ENCODE measurements around the gene RHOT2. TPM values are rescaled to one million over a fixed set of nuclear protein-coding genes. Genes with fewer than 3 reads are reported as not detected.

The RHOT2 gene
- total RNA-seq, 1 experiment from 2014 or later, result 73.8 TPM

GRCh38 chr16:722835-723633 is 55.1 kb downstream of the RHOT2 start:
- H3K36me3 ChIP-seq (ENCODE audit: insufficient read depth, low read length), result 0 out of 2 replicates have a peak, but pooled peaks cover 2% of the 10 kb centered on the region
- H3K9me3 ChIP-seq (ENCODE audit: low read length), result no peaks in the 10 kb centered on the region
- peak overlapping the region; percentile 75 for H3K9ac ChIP-seq (ENCODE audit: low read length)
- peak overlapping the region; percentile 91 for H3K27ac ChIP-seq (ENCODE audit: low read length)
- peak overlapping the region; percentile 89 for H3K4me2 ChIP-seq (ENCODE audit: low read depth, low read length, poor library complexity, severe bottlenecking)
- H3K79me2 ChIP-seq (ENCODE audit: low read length), result 0 out of 2 replicates have a peak, but pooled peaks cover 18% of the 10 kb centered on the region
- no peak overlapping the region for H2AFZ ChIP-seq (ENCODE audit: low read length)
- H3K4me3 ChIP-seq (ENCODE audit: low read length), result peak overlapping the region; percentile 35; the same call in 1 of the 2 replicates
- no peaks in the 10 kb centered on the region for H3K27me3 ChIP-seq (ENCODE audit: low read length)
- H4K20me1 ChIP-seq (ENCODE audit: insufficient read depth, low read depth, low read length), result peaks cover 8% of the 10 kb centered on the region
- peaks cover 81% of the 10 kb centered on the region for H3K4me1 ChIP-seq (ENCODE audit: low read length)
- DNase-seq, result peak; percentile 42
- H3K9me2 ChIP-seq (replicated peaks; ENCODE audit: insufficient read depth, low read length), result no peaks in the 10 kb centered on the region

DNA sequence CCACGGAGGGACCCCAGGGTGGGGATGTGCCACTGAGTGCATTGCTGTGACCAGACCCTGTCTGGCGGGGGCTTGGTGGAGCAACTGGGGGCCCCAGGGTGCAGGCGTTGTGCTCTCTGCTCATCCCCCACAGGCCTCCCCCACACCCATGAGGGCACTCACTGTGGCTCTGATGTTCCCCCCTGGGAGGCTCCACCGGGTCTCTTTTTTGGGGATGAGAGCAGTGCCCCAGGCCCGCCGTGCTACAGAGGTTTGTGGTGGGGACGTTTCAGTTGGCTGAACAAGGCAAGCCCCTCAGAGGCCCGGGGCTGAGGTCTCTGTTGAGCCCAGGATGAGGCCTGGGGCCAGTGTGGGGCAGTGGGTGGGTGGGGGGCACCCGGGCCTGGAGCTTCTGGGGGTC is 55.8 kb downstream of the RHOT2 start:
- Histone ChIP-seq H3K27ac (ENCODE audit: low read length) (peak overlapping the region; percentile 91), H3K4me3 (ENCODE audit: low read length) (peak overlapping the region; percentile 35; the same call in 1 of the 2 replicates), H3K36me3 (ENCODE audit: insufficient read depth, low read length) (0 out of 2 replicates have a peak, but pooled peaks cover 2% of the 10 kb centered on the region), H2AFZ (ENCODE audit: low read length) (no peak overlapping the region), H3K9me3 (ENCODE audit: low read length) (no peaks in the 10 kb centered on the region), H3K4me2 (ENCODE audit: low read depth, low read length, poor library complexity, severe bottlenecking) (peak overlapping the region; percentile 89), H3K9me2 (replicated peaks; ENCODE audit: insufficient read depth, low read length) (no peaks in the 10 kb centered on the region), H3K9ac (ENCODE audit: low read length) (peak overlapping the region; percentile 75), H4K20me1 (ENCODE audit: insufficient read depth, low read depth, low read length) (peaks cover 8% of the 10 kb centered on the region), H3K27me3 (ENCODE audit: low read length) (no peaks in the 10 kb centered on the region), H3K4me1 (ENCODE audit: low read length) (peaks cover 83% of the 10 kb centered on the region), H3K79me2 (ENCODE audit: low read length) (peaks cover 22% of the 10 kb centered on the region; the same call in 1 of the 2 replicates)
- DNase-seq, result peak; percentile 52

Other genes starting within 250 kb of the RHOT2 start
- gene RAB11FIP3, start 242.5 kb upstream of the RHOT2 start, total RNA-seq (2014; rRNA removed; shearing (Covaris generic); ENCODE audit: low replicate concordance), result 6.0 and 17.2 TPM in 2 replicates
- gene CAPN15, start 140.4 kb upstream of the RHOT2 start, total RNA-seq (2014; rRNA removed; shearing (Covaris generic); ENCODE audit: low replicate concordance), result 26.7 and 51.3 TPM in 2 replicates
- gene PRR35, start 107.7 kb upstream of the RHOT2 start, total RNA-seq (2014; rRNA removed; shearing (Covaris generic); ENCODE audit: low replicate concordance), result not detected in 2 replicates
- 3.7 and 5.9 TPM in 2 replicates for gene NHLRC4, start 101.1 kb upstream of the RHOT2 start, total RNA-seq (2014; rRNA removed; shearing (Covaris generic); ENCODE audit: low replicate concordance)
- 35.7 and 64.3 TPM in 2 replicates for gene PIGQ, start 98.2 kb upstream of the RHOT2 start, total RNA-seq (2014; rRNA removed; shearing (Covaris generic); ENCODE audit: low replicate concordance)
- 5.9 and 11.3 TPM in 2 replicates for gene RAB40C, start 78.1 kb upstream of the RHOT2 start, total RNA-seq (2014; rRNA removed; shearing (Covaris generic); ENCODE audit: low replicate concordance)
- gene WFIKKN1, start 37.1 kb upstream of the RHOT2 start, total RNA-seq (2014; rRNA removed; shearing (Covaris generic); ENCODE audit: low replicate concordance), result 0.22 TPM in 1 of 2 replicates, not detected in the other
- gene METTL26, start 31.8 kb upstream of the RHOT2 start, total RNA-seq (2014; rRNA removed; shearing (Covaris generic); ENCODE audit: low replicate concordance), result 149 and 293 TPM in 2 replicates
- 41.7 and 137 TPM in 2 replicates for gene MCRIP2, start 26.3 kb upstream of the RHOT2 start, total RNA-seq (2014; rRNA removed; shearing (Covaris generic); ENCODE audit: low replicate concordance)
- gene WDR90, start 18.8 kb upstream of the RHOT2 start, total RNA-seq (2014; rRNA removed; shearing (Covaris generic); ENCODE audit: low replicate concordance), result 37.2 and 55.2 TPM in 2 replicates
- 3.6 and 15.2 TPM in 2 replicates for gene RHBDL1, start 7.5 kb downstream of the RHOT2 start, total RNA-seq (2014; rRNA removed; shearing (Covaris generic); ENCODE audit: low replicate concordance)
- 142 and 145 TPM in 2 replicates for gene STUB1, start 12.3 kb downstream of the RHOT2 start, total RNA-seq (2014; rRNA removed; shearing (Covaris generic); ENCODE audit: low replicate concordance)
- 27.6 and 28.1 TPM in 2 replicates for gene JMJD8, start 16.2 kb downstream of the RHOT2 start, total RNA-seq (2014; rRNA removed; shearing (Covaris generic); ENCODE audit: low replicate concordance)
- gene WDR24, start 22.3 kb downstream of the RHOT2 start, total RNA-seq (2014; rRNA removed; shearing (Covaris generic); ENCODE audit: low replicate concordance), result 4.5 and 8.2 TPM in 2 replicates
- 0.48 and 2.1 TPM in 2 replicates for gene FBXL16, start 37.7 kb downstream of the RHOT2 start, total RNA-seq (2014; rRNA removed; shearing (Covaris generic); ENCODE audit: low replicate concordance)
- 25.2 and 132 TPM in 2 replicates for gene METRN, start 47.0 kb downstream of the RHOT2 start, total RNA-seq (2014; rRNA removed; shearing (Covaris generic); ENCODE audit: low replicate concordance)
- 19.8 and 53.3 TPM in 2 replicates for gene ANTKMT, start 53.0 kb downstream of the RHOT2 start, total RNA-seq (2014; rRNA removed; shearing (Covaris generic); ENCODE audit: low replicate concordance)
- 29.4 and 110 TPM in 2 replicates for gene CCDC78, start 58.3 kb downstream of the RHOT2 start, total RNA-seq (2014; rRNA removed; shearing (Covaris generic); ENCODE audit: low replicate concordance)
- gene HAGHL, start 59.0 kb downstream of the RHOT2 start, total RNA-seq (2014; rRNA removed; shearing (Covaris generic); ENCODE audit: low replicate concordance), result 57.4 and 159 TPM in 2 replicates
- gene CIAO3, start 72.9 kb downstream of the RHOT2 start, total RNA-seq (2014; rRNA removed; shearing (Covaris generic); ENCODE audit: low replicate concordance), result 32.1 and 77.4 TPM in 2 replicates
- gene MSLN, start 92.6 kb downstream of the RHOT2 start, total RNA-seq (2014; rRNA removed; shearing (Covaris generic); ENCODE audit: low replicate concordance), result 0.47 TPM in 1 of 2 replicates, not detected in the other
- gene RPUSD1, start 120.2 kb downstream of the RHOT2 start, total RNA-seq (2014; rRNA removed; shearing (Covaris generic); ENCODE audit: low replicate concordance), result 26.6 and 61.1 TPM in 2 replicates
- gene CHTF18, start 120.5 kb downstream of the RHOT2 start, total RNA-seq (2014; rRNA removed; shearing (Covaris generic); ENCODE audit: low replicate concordance), result 7.9 and 35.2 TPM in 2 replicates
- gene GNG13, start 132.6 kb downstream of the RHOT2 start, total RNA-seq (2014; rRNA removed; shearing (Covaris generic); ENCODE audit: low replicate concordance), result not detected in 2 replicates